Endothelial cell of umbilical vein (primary cell): ENCODE measurements around the gene DENND1B.
"Not testable (repeated sequence)": the region's sequence is repeated elsewhere in the genome, so short reads cannot be mapped to it uniquely, and the experiment has no call there.

Experiments used
- EZH2 ChIP-seq: IDR thresholded peaks from 2 replicates; pipeline ENCODE4 v1.6.1; 2012; ENCODE audit warnings: borderline replicate concordance, low read depth, mild to moderate bottlenecking, moderate library complexity, low read length, inconsistent platforms; ENCODE audit not compliant: severe bottlenecking
- JUN ChIP-seq: IDR thresholded peaks from 2 replicates; pipeline ENCODE4 v1.6.1; 2011; ENCODE audit warnings: borderline replicate concordance, low read depth; ENCODE audit not compliant: insufficient read length, insufficient read depth
- MAX ChIP-seq: IDR thresholded peaks from 2 replicates; pipeline ENCODE4 v1.6.1; 2011; ENCODE audit not compliant: insufficient read depth, insufficient read length
- MYC ChIP-seq: IDR thresholded peaks from one replicate; pipeline ENCODE4 v1.6.1; 2011; ENCODE audit warnings: mild to moderate bottlenecking, low read depth, low read length
- POLR2A ChIP-seq: IDR thresholded peaks from 2 replicates; pipeline ENCODE4 v1.6.1; 2012; ENCODE audit warnings: low read depth, mild to moderate bottlenecking, control low read depth, low read length
- POLR2AphosphoS5 ChIP-seq: IDR thresholded peaks from 2 replicates; pipeline ENCODE4 v1.6.1; 2012; ENCODE audit warnings: low read depth, mild to moderate bottlenecking, control low read depth, low read length, moderate library complexity; ENCODE audit not compliant: insufficient read depth
- TF ChIP-seq, protein P1 (sequence below), 2 donors: IDR thresholded peaks; 1 replicate in 1 of 2; 2 replicates in 1 of 2; pipeline ENCODE4 v1.5.1; 2011; ENCODE audit warnings: low read length in 2 of 2, mild to moderate bottlenecking in 2 of 2, moderate library complexity in 2 of 2, control low read depth in 1 of 2, inconsistent platforms in 1 of 2, low read depth in 1 of 2; ENCODE audit not compliant: insufficient read depth in 1 of 2; ENCODE audit errors: extremely low read depth in 1 of 2

- TF ChIP-seq, protein P1, sequence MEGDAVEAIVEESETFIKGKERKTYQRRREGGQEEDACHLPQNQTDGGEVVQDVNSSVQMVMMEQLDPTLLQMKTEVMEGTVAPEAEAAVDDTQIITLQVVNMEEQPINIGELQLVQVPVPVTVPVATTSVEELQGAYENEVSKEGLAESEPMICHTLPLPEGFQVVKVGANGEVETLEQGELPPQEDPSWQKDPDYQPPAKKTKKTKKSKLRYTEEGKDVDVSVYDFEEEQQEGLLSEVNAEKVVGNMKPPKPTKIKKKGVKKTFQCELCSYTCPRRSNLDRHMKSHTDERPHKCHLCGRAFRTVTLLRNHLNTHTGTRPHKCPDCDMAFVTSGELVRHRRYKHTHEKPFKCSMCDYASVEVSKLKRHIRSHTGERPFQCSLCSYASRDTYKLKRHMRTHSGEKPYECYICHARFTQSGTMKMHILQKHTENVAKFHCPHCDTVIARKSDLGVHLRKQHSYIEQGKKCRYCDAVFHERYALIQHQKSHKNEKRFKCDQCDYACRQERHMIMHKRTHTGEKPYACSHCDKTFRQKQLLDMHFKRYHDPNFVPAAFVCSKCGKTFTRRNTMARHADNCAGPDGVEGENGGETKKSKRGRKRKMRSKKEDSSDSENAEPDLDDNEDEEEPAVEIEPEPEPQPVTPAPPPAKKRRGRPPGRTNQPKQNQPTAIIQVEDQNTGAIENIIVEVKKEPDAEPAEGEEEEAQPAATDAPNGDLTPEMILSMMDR (IDR thresholded peaks at IDR 0.05; ENCODE audit: extremely low read depth in 1 of 2, insufficient read depth in 1 of 2, low read depth in 1 of 2, low read length in 2 of 2): not testable (repeated sequence)
- TF ChIP-seq EZH2, MYC, POLR2A, POLR2AphosphoS5, MAX, JUN: not testable (repeated sequence)
Observed at GRCh38 chr1:197575531-197575930, 199.7 kb downstream of the DENND1B start.
